Osteoblast (primary cell): ENCODE data around the gene CYREN. TPM values are rescaled to one million over a fixed set of nuclear protein-coding genes. Genes with fewer than 3 reads are reported as not detected.

Experiments
- DNase-seq: peaks from one replicate; pipeline ENCODE4 v3.0.0; 2011; ENCODE audit warnings: low spot score, mixed read lengths; ENCODE audit not compliant: insufficient read length; ENCODE audit errors: missing footprints
- H2AFZ ChIP-seq: 2 replicates; pipeline ENCODE4 v1.6.0; 2011; ENCODE audit warnings: mild to moderate bottlenecking, low read length
- H3K27ac ChIP-seq: 2 replicates; pipeline ENCODE4 v1.5.1; 2011; ENCODE audit warnings: mild to moderate bottlenecking, low read depth, low read length, moderate library complexity
- H3K27me3 ChIP-seq: 2 replicates; pipeline ENCODE4 v1.6.0; 2012; ENCODE audit warnings: mild to moderate bottlenecking, control low read depth, inconsistent platforms, low read length, moderate library complexity; ENCODE audit not compliant: insufficient read depth
- H3K36me3 ChIP-seq: 2 replicates; pipeline ENCODE4 v1.5.1; 2011; ENCODE audit warnings: mild to moderate bottlenecking, low read length, control low read depth, moderate library complexity; ENCODE audit not compliant: insufficient read depth
- H3K4me1 ChIP-seq: 2 replicates; pipeline ENCODE4 v1.5.1; 2011; ENCODE audit warnings: mild to moderate bottlenecking, low read length, control low read depth, moderate library complexity; ENCODE audit not compliant: insufficient read depth
- H3K4me2 ChIP-seq: 2 replicates; pipeline ENCODE4 v1.6.0; 2011; ENCODE audit warnings: mild to moderate bottlenecking, low read length; ENCODE audit not compliant: insufficient read depth
- H3K4me3 ChIP-seq: fragments of 200-600 bp; sonication (generic); 3 replicates; pipeline ENCODE4 v1.5.1; 2012; ENCODE audit warnings: mild to moderate bottlenecking, low read length, inconsistent platforms; ENCODE audit not compliant: insufficient read depth
- H3K79me2 ChIP-seq: 2 replicates; pipeline ENCODE4 v1.6.0; 2012; ENCODE audit warnings: mild to moderate bottlenecking, low read length, control low read depth, inconsistent platforms; ENCODE audit not compliant: insufficient read depth
- H3K9me3 ChIP-seq: 2 replicates; pipeline ENCODE4 v1.5.1; 2011; ENCODE audit warnings: low read depth, low read length, control low read depth
- H4K20me1 ChIP-seq: 2 replicates; pipeline ENCODE4 v1.6.0; 2012; ENCODE audit warnings: mild to moderate bottlenecking, low read length, control low read depth; ENCODE audit not compliant: insufficient read depth
- total RNA-seq: library from RNA; depleted of rRNA; stranded (reverse); fragments of >200 nt; gene quantifications from 2 replicates; pipeline ENCODE4 v1.2.3, GENCODE V29; 2012
- TF ChIP-seq, protein P1 (sequence below): IDR thresholded peaks from 2 replicates; pipeline ENCODE4 v1.5.1; 2011; ENCODE audit warnings: mild to moderate bottlenecking, low read depth, low read length, moderate library complexity; ENCODE audit errors: extremely low read depth

The CYREN gene
- total RNA-seq, 1 donor: 35.5 TPM

DNA sequence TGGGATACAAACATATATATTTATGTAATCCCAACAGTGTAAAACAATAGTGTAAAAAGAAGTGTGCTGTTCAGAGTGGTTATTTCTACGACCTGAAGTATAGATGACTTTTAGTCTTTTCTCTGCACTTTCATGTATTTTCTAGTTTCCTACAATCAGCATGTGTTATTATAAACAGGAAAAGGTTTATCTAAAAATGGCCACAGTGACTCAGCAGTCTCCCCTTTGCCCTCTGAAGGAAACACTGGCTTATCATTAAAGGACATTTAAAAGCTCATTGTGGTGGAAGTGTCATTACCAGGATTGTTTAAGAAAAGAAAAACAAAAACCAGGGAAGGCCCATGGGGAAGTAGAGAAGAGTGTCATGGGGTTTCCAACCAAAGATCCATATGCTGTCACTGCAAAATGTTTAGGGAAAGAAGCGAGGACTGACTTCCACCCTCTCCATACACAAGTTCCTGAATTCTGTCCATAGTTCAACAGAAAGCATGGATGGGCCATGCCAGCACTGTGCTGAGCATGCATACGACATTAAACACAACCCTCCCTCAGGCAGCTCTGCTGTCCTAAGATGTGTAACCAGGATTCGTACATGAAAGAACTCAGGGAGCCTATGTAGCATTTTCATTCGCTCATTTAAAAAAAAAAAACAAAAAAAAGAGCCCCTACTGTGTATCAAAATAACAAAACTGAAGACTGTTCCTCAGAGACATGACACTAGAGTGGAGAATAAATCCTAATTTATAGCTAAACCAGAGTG is 10.2 kb downstream of the CYREN start:
- H3K27me3 ChIP-seq: no peaks in the 10 kb centered on the region
- peaks cover 18% of the 10 kb centered on the region for H3K4me1 ChIP-seq
- TF ChIP-seq, protein P1, sequence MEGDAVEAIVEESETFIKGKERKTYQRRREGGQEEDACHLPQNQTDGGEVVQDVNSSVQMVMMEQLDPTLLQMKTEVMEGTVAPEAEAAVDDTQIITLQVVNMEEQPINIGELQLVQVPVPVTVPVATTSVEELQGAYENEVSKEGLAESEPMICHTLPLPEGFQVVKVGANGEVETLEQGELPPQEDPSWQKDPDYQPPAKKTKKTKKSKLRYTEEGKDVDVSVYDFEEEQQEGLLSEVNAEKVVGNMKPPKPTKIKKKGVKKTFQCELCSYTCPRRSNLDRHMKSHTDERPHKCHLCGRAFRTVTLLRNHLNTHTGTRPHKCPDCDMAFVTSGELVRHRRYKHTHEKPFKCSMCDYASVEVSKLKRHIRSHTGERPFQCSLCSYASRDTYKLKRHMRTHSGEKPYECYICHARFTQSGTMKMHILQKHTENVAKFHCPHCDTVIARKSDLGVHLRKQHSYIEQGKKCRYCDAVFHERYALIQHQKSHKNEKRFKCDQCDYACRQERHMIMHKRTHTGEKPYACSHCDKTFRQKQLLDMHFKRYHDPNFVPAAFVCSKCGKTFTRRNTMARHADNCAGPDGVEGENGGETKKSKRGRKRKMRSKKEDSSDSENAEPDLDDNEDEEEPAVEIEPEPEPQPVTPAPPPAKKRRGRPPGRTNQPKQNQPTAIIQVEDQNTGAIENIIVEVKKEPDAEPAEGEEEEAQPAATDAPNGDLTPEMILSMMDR: no peak
- H3K36me3 ChIP-seq: peaks cover 5% of the 10 kb centered on the region
- no peaks in the 10 kb centered on the region for H4K20me1 ChIP-seq
- DNase-seq: no peak
- H3K4me3 ChIP-seq: no peak overlapping the region
- H3K27ac ChIP-seq: peak overlapping the region; percentile 57
- no peak overlapping the region for H2AFZ ChIP-seq
- peak overlapping the region; percentile 13 for H3K4me2 ChIP-seq
- no peaks in the 10 kb centered on the region for H3K9me3 ChIP-seq
- H3K79me2 ChIP-seq: peaks cover 3% of the 10 kb centered on the region

DNA sequence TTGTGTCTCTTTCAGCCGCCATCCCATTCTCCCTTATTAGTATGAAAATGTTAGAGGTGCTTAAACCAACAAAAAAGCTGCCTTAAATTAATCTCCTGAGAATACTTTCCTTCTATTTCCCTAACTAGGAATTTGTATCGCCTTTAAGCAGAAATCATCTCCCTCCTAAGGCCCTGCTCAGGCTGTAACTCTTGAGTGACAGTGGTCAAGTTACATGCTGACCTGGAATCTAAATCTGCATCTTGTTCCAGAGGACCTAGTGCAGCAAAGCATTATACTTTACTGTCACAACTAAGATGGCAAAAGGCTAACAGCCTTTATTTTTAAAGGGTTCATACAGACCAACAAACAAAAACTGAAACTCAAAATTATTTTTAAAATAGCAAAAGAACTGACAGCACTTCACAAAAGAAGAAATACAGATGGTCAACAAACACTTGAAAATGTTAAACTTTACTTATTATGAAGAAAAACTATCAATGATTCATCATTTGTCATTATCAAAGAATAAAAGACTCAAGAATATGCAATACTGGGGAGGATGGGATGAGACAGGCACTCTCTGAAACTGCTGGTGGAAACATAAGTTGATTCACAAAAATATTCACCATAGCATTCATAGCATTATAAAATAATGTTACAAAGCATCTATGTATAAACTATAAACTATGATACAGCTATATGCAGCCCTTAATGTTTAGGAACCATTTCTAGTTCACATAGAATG is 11.0 kb downstream of the CYREN start:
- H3K4me1 ChIP-seq: peaks cover 18% of the 10 kb centered on the region
- H3K27ac ChIP-seq: peak overlapping the region; percentile 57
- no peaks in the 10 kb centered on the region for H4K20me1 ChIP-seq
- no peak overlapping the region for H2AFZ ChIP-seq
- H3K27me3 ChIP-seq: no peaks in the 10 kb centered on the region
- H3K9me3 ChIP-seq: no peaks in the 10 kb centered on the region
- DNase-seq: peak; percentile 73
- H3K79me2 ChIP-seq: peaks cover 3% of the 10 kb centered on the region
- H3K4me2 ChIP-seq: peak overlapping the region; percentile 13
- TF ChIP-seq, protein P1: no peak
- H3K4me3 ChIP-seq: no peak overlapping the region
- no peaks in the 10 kb centered on the region for H3K36me3 ChIP-seq

DNA sequence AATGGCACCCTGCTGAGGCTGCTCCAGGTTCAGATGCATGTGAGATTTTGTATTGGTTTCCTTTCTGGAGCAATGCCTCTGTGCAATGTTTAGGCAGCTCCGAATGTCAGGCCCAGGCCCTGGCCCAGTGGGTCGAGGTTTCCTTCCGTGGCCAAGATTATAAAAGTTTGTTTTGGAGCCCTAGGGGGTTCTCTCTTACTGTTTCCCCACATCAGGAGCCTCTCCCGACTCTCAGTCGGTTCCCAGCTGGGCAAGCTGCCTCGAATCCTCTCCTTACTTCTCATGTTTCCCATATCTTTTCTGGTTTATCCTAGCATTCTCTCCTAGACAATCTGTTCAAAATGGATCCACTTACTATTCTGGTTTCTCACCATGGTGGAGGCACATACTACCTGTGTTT is 11.6 kb downstream of the CYREN start:
- Histone ChIP-seq H3K4me3 (no peak overlapping the region), H3K4me1 (peaks cover 18% of the 10 kb centered on the region), H3K4me2 (no peak overlapping the region)

More for the DNA sequence above, 11.6 kb downstream of the CYREN start:
- no peaks in the 10 kb centered on the region for H3K36me3 ChIP-seq
- no peak overlapping the region for H3K27ac ChIP-seq
- DNase-seq: no peak
- TF ChIP-seq, protein P1: no peak
- H2AFZ ChIP-seq: peak overlapping the region; percentile 41
- no peaks in the 10 kb centered on the region for H4K20me1 ChIP-seq
- H3K79me2 ChIP-seq: peaks cover 3% of the 10 kb centered on the region
- no peaks in the 10 kb centered on the region for H3K9me3 ChIP-seq
- H3K27me3 ChIP-seq: no peaks in the 10 kb centered on the region
